Duodenal mucosa (tissue), 2 donors: ENCODE data around the gene F10.

Source experiments
- H3K27ac ChIP-seq: one replicate; pipeline ENCODE4 v1.7.0; 2013; ENCODE audit warnings: low read depth, low read length
- H3K27me3 ChIP-seq, 2 donors: one replicate each; pipeline ENCODE4 v1.7.0; 2013; ENCODE audit warnings: low read length in 2 of 2, control low read depth in 1 of 2; ENCODE audit not compliant: insufficient read depth in 2 of 2, control insufficient read depth in 1 of 2
- H3K36me3 ChIP-seq, 2 donors: one replicate each; pipeline ENCODE4 v1.7.0; 2013; ENCODE audit warnings: low read length in 2 of 2, control low read depth in 1 of 2; ENCODE audit not compliant: insufficient read depth in 2 of 2, control insufficient read depth in 1 of 2
- H3K4me1 ChIP-seq, 2 donors: one replicate each; pipeline ENCODE4 v1.7.0; 2013; ENCODE audit warnings: low read length in 2 of 2, control low read depth in 1 of 2; ENCODE audit not compliant: insufficient read depth in 2 of 2, control insufficient read depth in 1 of 2
- H3K4me3 ChIP-seq, 2 donors: one replicate each; pipeline ENCODE4 v1.7.0; 2013; ENCODE audit warnings: low read length in 2 of 2, low read depth in 1 of 2
- H3K9ac ChIP-seq, 2 donors: one replicate each; pipeline ENCODE4 v1.7.0; 2013; ENCODE audit warnings: low read length in 2 of 2, low read depth in 1 of 2
- H3K9me3 ChIP-seq, 2 donors: one replicate each; pipeline ENCODE4 v1.7.0; 2013; ENCODE audit warnings: low read length in 2 of 2, control low read depth in 1 of 2; ENCODE audit not compliant: control insufficient read depth in 1 of 2

The F10 gene

GRCh38 chr13:113183450-113184129 lies 61.0 kb downstream of the F10 start:
- Histone ChIP-seq H3K4me3 (no peak overlapping the region), H3K4me1 (no peaks in the 10 kb centered on the region), H3K27me3 (no peaks in the 10 kb centered on the region), H3K9me3 (no peaks in the 10 kb centered on the region), H3K36me3 (peaks cover 37 to 67% of the 10 kb centered on the region in 2 donors), H3K27ac (no peak overlapping the region), H3K9ac (no peak overlapping the region)

- Histone ChIP-seq H3K4me3 (no peak overlapping the region), H3K36me3 (peaks cover 28 to 62% of the 10 kb centered on the region in 2 donors)
Measured at GRCh38 chr13:113184568-113185440, 62.2 kb downstream of the F10 start.

GRCh38 chr13:113186061-113186900 lies 63.7 kb downstream of the F10 start:
- peaks cover 21 to 58% of the 10 kb centered on the region in 2 donors for H3K36me3 ChIP-seq
- H3K4me3 ChIP-seq, result no peak overlapping the region
- no peak overlapping the region for H3K9ac ChIP-seq
- H3K27ac ChIP-seq, result no peak overlapping the region
- no peaks in the 10 kb centered on the region for H3K27me3 ChIP-seq
- H3K9me3 ChIP-seq, result no peaks in the 10 kb centered on the region
- no peaks in the 10 kb centered on the region for H3K4me1 ChIP-seq

More at GRCh38 chr13:113184568-113185440, 62.2 kb downstream of the F10 start:
- H3K4me1 ChIP-seq, result no peaks in the 10 kb centered on the region
- no peak overlapping the region for H3K27ac ChIP-seq
- H3K27me3 ChIP-seq, result no peaks in the 10 kb centered on the region
- no peaks in the 10 kb centered on the region for H3K9me3 ChIP-seq
- H3K9ac ChIP-seq, result no peak overlapping the region

- Histone ChIP-seq H3K4me1 (no peaks in the 10 kb centered on the region), H3K27me3 (no peaks in the 10 kb centered on the region), H3K36me3 (peaks cover 21 to 60% of the 10 kb centered on the region in 2 donors), H3K27ac (no peak overlapping the region), H3K9ac (no peak overlapping the region), H3K4me3 (no peak overlapping the region), H3K9me3 (no peaks in the 10 kb centered on the region)
Measured at GRCh38 chr13:113187263-113187669, 64.7 kb downstream of the F10 start.

- Histone ChIP-seq H3K9me3 (no peaks in the 10 kb centered on the region), H3K36me3 (peaks cover 18 to 67% of the 10 kb centered on the region in 2 donors), H3K4me1 (no peaks in the 10 kb centered on the region), H3K27ac (no peak overlapping the region), H3K9ac (no peak overlapping the region), H3K27me3 (no peaks in the 10 kb centered on the region), H3K4me3 (no peak overlapping the region)
Measured at GRCh38 chr13:113187883-113188665, 65.5 kb downstream of the F10 start.

GRCh38 chr13:113190181-113190580 lies 67.6 kb downstream of the F10 start:
- Histone ChIP-seq H3K27me3 (no peaks in the 10 kb centered on the region), H3K9ac (no peak overlapping the region), H3K4me1 (no peaks in the 10 kb centered on the region), H3K9me3 (no peaks in the 10 kb centered on the region), H3K36me3 (peaks cover 18 to 72% of the 10 kb centered on the region in 2 donors), H3K27ac (no peak overlapping the region), H3K4me3 (no peak overlapping the region)

GRCh38 chr13:113192279-113192678 lies 69.7 kb downstream of the F10 start:
- Histone ChIP-seq H3K27ac (no peak overlapping the region), H3K36me3 (peaks cover 32 to 78% of the 10 kb centered on the region in 2 donors), H3K4me3 (no peak overlapping the region), H3K9ac (no peak overlapping the region), H3K9me3 (no peaks in the 10 kb centered on the region), H3K27me3 (no peaks in the 10 kb centered on the region), H3K4me1 (no peaks in the 10 kb centered on the region)

- peaks cover 38 to 83% of the 10 kb centered on the region in 2 donors for H3K36me3 ChIP-seq
- H3K4me3 ChIP-seq, result no peak overlapping the region
- H3K4me1 ChIP-seq, result no peaks in the 10 kb centered on the region
- no peak overlapping the region for H3K27ac ChIP-seq
- no peaks in the 10 kb centered on the region for H3K27me3 ChIP-seq
- H3K9me3 ChIP-seq, result no peaks in the 10 kb centered on the region
- no peak overlapping the region for H3K9ac ChIP-seq
Measured at GRCh38 chr13:113192902-113193301, 70.3 kb downstream of the F10 start.

GRCh38 chr13:113195360-113195759 lies 72.8 kb downstream of the F10 start:
- no peaks in the 10 kb centered on the region for H3K9me3 ChIP-seq
- H3K27me3 ChIP-seq, result no peaks in the 10 kb centered on the region
- H3K4me3 ChIP-seq, result no peak overlapping the region
- peaks cover 37 to 89% of the 10 kb centered on the region in 2 donors for H3K36me3 ChIP-seq
- H3K4me1 ChIP-seq, result no peaks in the 10 kb centered on the region
- no peak overlapping the region for H3K27ac ChIP-seq
- H3K9ac ChIP-seq, result no peak overlapping the region
